Measurements from ENCODE around the gene WARS2. TPM values are rescaled to one million over a fixed set of nuclear protein-coding genes. Genes with fewer than 3 reads are reported as not detected.

The WARS2 gene
- total RNA-seq, 2 experiments from 2014 or later: 7.0 to 11.0 TPM

DNA sequence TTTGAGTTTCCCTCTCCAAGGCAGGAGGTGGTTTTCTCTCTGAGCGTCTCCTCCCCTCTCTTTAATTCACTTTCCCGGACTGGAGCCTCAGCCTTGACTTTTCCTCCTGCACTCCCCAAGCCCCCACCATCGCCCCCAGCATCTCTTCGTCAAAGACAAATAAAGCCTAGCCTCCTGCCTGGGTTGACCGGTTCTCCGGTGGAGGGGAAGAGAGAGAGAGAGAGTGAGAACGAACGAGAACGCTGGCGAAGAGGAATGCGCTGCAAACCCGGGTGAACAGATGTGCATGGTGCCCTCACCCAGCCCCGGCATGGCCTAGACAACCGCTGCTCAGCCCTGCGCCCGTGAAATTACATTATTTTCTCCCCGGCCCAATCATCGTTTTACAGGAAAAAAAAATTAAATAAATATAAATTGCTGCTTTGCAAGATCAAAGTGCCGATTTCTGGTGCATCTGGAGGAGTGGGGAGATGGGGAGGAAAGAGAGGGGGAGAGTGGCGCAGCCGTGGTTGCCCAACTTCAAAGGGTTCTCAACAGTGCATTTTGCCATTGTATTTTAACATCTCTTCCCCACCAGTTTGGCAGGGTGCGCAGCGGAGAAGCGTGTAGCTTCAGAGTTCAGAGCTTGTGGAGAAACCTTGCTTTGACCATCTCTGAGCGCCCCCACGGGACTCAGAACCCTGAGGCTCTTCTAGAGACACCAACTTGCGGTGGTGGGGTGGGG, 140.9 kb downstream of the WARS2 start:
- intact Hi-C loops (cut with micrococcal nuclease; ENCODE audit: unreplicated experiment): no loop called here
- Histone ChIP-seq H3K4me3 (ENCODE audit: low read depth, low read length, poor library complexity, severe bottlenecking) (no peak overlapping the region), H4K20me1 (ENCODE audit: insufficient read depth, low read length) (no peaks in the 10 kb centered on the region), H2AFZ (ENCODE audit: low read length) (no peak overlapping the region), H3K79me2 (ENCODE audit: insufficient read depth, low read depth, low read length) (no peaks in the 10 kb centered on the region), H3K9me2 (ENCODE audit: insufficient read depth, low read length) (no peaks in the 10 kb centered on the region), H3K4me2 (ENCODE audit: low read length) (no peak overlapping the region), H3K27ac (ENCODE audit: low read depth, low read length, poor library complexity, severe bottlenecking) (no peak overlapping the region), H3K4me1 (ENCODE audit: insufficient read depth, low read length, poor library complexity, severe bottlenecking) (no peaks in the 10 kb centered on the region), H3K9me3 (ENCODE audit: low read length) (no peaks in the 10 kb centered on the region), H3K36me3 (ENCODE audit: insufficient read depth, low read length) (no peaks in the 10 kb centered on the region)
- DNase-seq (ENCODE audit: low spot score): no peak
- BruUV-seq (replicated peaks): no TSS peak
- ChIA-PET CTCF (ENCODE audit: unreplicated experiment) (no interaction called here), POLR2A (interaction anchor here (0.8 kb wide), 1 partner anchor 15 kb away, joined by 3 read pairs; no protein-coding TSS in a partner anchor)
- TF ChIP-seq CTCF (conservative IDR thresholded peaks at IDR 0.05; ENCODE audit: low read length) (no peak), EZH2phosphoT487 (IDR thresholded peaks at IDR 0.05; ENCODE audit: borderline replicate concordance, low read depth, low read length) (no peak)

GRCh38 chr1:118998171-118998570, 142.3 kb downstream of the WARS2 start:
- no peaks in the 10 kb centered on the region for H3K36me3 ChIP-seq (ENCODE audit: insufficient read depth, low read length)
- BruUV-seq (replicated peaks): no TSS peak
- H4K20me1 ChIP-seq (ENCODE audit: insufficient read depth, low read length): no peaks in the 10 kb centered on the region
- H3K79me2 ChIP-seq (ENCODE audit: insufficient read depth, low read depth, low read length): no peaks in the 10 kb centered on the region
- H3K27ac ChIP-seq (ENCODE audit: low read depth, low read length, poor library complexity, severe bottlenecking): no peak overlapping the region
- H3K4me1 ChIP-seq (ENCODE audit: insufficient read depth, low read length, poor library complexity, severe bottlenecking): no peaks in the 10 kb centered on the region
- POLR2A ChIA-PET: no interaction called here
- H2AFZ ChIP-seq (ENCODE audit: low read length): no peak overlapping the region
- no peak for TF ChIP-seq CTCF (conservative IDR thresholded peaks at IDR 0.05; ENCODE audit: low read length)
- TF ChIP-seq EZH2phosphoT487 (IDR thresholded peaks at IDR 0.05; ENCODE audit: borderline replicate concordance, low read depth, low read length): no peak
- no peaks in the 10 kb centered on the region for H3K9me2 ChIP-seq (ENCODE audit: insufficient read depth, low read length)
- CTCF ChIA-PET (ENCODE audit: unreplicated experiment): no interaction called here
- intact Hi-C loops (cut with micrococcal nuclease; ENCODE audit: unreplicated experiment): no loop called here
- H3K4me2 ChIP-seq (ENCODE audit: low read length): no peak overlapping the region
- no peak overlapping the region for H3K4me3 ChIP-seq (ENCODE audit: low read depth, low read length, poor library complexity, severe bottlenecking)
- H3K9me3 ChIP-seq (ENCODE audit: low read length): no peaks in the 10 kb centered on the region
- DNase-seq (ENCODE audit: low spot score): no peak

DNA sequence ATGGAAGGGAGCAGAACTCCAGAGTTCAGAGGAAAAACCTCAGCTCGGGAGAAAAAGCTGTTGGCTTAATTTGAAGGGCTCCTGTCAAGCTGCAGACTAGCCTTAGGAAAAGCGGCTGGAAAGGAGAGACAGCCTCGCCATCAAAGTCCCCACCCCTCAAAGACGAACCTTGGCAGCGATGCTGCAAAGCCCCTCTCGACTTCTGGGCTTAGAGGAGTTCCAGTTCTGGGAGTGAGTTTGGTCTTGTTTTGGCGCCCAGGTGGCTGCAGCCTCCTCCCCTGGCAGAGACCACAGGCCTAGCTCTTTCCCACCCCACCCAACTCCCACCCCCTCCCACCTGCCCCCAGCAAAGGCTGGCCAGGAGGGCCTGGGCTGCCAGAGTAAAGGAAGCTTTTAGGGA, 143.2 kb downstream of the WARS2 start:
- Histone ChIP-seq H3K36me3 (ENCODE audit: insufficient read depth, low read length) (no peaks in the 10 kb centered on the region), H3K27ac (ENCODE audit: low read depth, low read length, poor library complexity, severe bottlenecking) (no peak overlapping the region), H3K9me2 (ENCODE audit: insufficient read depth, low read length) (no peaks in the 10 kb centered on the region), H4K20me1 (ENCODE audit: insufficient read depth, low read length) (no peaks in the 10 kb centered on the region), H3K9me3 (ENCODE audit: low read length) (no peaks in the 10 kb centered on the region), H3K79me2 (ENCODE audit: insufficient read depth, low read depth, low read length) (no peaks in the 10 kb centered on the region), H2AFZ (ENCODE audit: low read length) (no peak overlapping the region), H3K4me1 (ENCODE audit: insufficient read depth, low read length, poor library complexity, severe bottlenecking) (no peaks in the 10 kb centered on the region), H3K4me3 (ENCODE audit: low read depth, low read length, poor library complexity, severe bottlenecking) (no peak overlapping the region), H3K4me2 (ENCODE audit: low read length) (no peak overlapping the region)
- intact Hi-C loops (cut with micrococcal nuclease; ENCODE audit: unreplicated experiment): no loop called here
- no peak for DNase-seq (ENCODE audit: low spot score)
- BruUV-seq (replicated peaks): no TSS peak
- TF ChIP-seq EZH2phosphoT487 (IDR thresholded peaks at IDR 0.05; ENCODE audit: borderline replicate concordance, low read depth, low read length) (no peak), CTCF (conservative IDR thresholded peaks at IDR 0.05; ENCODE audit: low read length) (no peak)
- ChIA-PET POLR2A (no interaction called here), CTCF (ENCODE audit: unreplicated experiment) (interaction anchor here (0.5 to 0.6 kb wide), 2 partner anchors 11 to 28 kb away, joined by 5 to 10 read pairs; no protein-coding TSS in a partner anchor)
